GM12873 (cell line): ENCODE measurements around the gene CPZ.

Source experiments
- CTCF ChIP-seq: IDR thresholded peaks from 2 replicates; pipeline ENCODE4 v1.5.1; 2012; ENCODE audit warnings: low read depth, mild to moderate bottlenecking, moderate library complexity, low read length, control low read depth; ENCODE audit not compliant: insufficient read depth; ENCODE audit errors: missing control alignments

The CPZ gene

GRCh38 chr4:8609824-8610350 is 17.3 kb downstream of the CPZ start:
- TF ChIP-seq CTCF: no peak

GRCh38 chr4:8610858-8611616 is 18.5 kb downstream of the CPZ start:
- no peak for TF ChIP-seq CTCF

- TF ChIP-seq CTCF: no peak
Observed at GRCh38 chr4:8612646-8613045, 20.1 kb downstream of the CPZ start.

- no peak for TF ChIP-seq CTCF
Observed at GRCh38 chr4:8613421-8614364, 21.1 kb downstream of the CPZ start.

- no peak for TF ChIP-seq CTCF
Observed at GRCh38 chr4:8614365-8615193, 22.0 kb downstream of the CPZ start.

- no peak for TF ChIP-seq CTCF
Observed at GRCh38 chr4:8615366-8615765, 22.8 kb downstream of the CPZ start.
